Measurements from ENCODE around the gene NEU1. TPM values are rescaled to one million over a fixed set of nuclear protein-coding genes. Genes with fewer than 3 reads are reported as not detected.
"Not testable (repeated sequence)": the region's sequence is repeated elsewhere in the genome, so short reads cannot be mapped to it uniquely, and the experiment has no call there.

NEU1 gene
- total and polyA plus RNA-seq, 4 donors, result 53.2 to 82.5 (median 70.5) TPM

DNA sequence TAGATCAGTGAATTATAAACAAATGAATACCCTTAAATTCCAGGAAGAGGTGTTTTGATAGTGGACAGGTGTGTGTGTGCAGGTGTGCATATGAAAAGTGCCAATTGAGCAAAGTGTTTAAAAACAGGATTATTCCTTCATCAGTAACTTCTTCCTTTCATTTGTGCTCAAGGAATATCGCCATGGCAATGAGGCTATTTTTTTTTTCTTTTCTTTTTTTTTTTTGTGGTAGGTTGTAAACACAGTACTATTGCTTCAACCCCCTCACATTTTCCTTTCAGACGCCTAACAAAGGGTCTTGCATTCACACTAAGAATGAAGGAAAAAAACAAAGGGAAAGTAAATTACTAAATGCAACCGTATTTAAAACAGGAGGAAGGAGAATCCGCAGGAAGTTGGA is 37.1 kb downstream of the NEU1 start:
- Histone ChIP-seq H3K36me3 (ENCODE audit: control insufficient read depth in 4 of 4, insufficient read depth in 4 of 4, low read length in 4 of 4) (no peaks in the 10 kb centered on the region), H3K9me3 (ENCODE audit: control insufficient read depth in 4 of 4, insufficient read depth in 3 of 4, low read length in 3 of 4) (no peaks in the 10 kb centered on the region), H3K4me3 (no peak overlapping the region), H3K27me3 (ENCODE audit: control insufficient read depth in 3 of 3, insufficient read depth in 3 of 3, low read length in 2 of 3) (no peaks in the 10 kb centered on the region), H3K9ac (ENCODE audit: insufficient read depth in 1 of 2, low read length in 2 of 2) (no peak overlapping the region), H3K4me1 (ENCODE audit: control insufficient read depth in 5 of 5, insufficient read depth in 5 of 5, low read length in 5 of 5) (peaks cover 2 to 28% (median 9%) of the 10 kb centered on the region in 5 donors), H3K27ac (ENCODE audit: low read depth in 1 of 2, low read length in 1 of 2) (peak overlapping the region in 1 of 2 donors; percentile 76)
- WGBS, 2 donors, result 57 to 72% methylated on average over 4 of the region's 4 CpGs
- DNase-seq (no peak), ATAC-seq (ENCODE audit: insufficient read depth, low FRiP score) (no peak)
- TF ChIP-seq, protein P1, sequence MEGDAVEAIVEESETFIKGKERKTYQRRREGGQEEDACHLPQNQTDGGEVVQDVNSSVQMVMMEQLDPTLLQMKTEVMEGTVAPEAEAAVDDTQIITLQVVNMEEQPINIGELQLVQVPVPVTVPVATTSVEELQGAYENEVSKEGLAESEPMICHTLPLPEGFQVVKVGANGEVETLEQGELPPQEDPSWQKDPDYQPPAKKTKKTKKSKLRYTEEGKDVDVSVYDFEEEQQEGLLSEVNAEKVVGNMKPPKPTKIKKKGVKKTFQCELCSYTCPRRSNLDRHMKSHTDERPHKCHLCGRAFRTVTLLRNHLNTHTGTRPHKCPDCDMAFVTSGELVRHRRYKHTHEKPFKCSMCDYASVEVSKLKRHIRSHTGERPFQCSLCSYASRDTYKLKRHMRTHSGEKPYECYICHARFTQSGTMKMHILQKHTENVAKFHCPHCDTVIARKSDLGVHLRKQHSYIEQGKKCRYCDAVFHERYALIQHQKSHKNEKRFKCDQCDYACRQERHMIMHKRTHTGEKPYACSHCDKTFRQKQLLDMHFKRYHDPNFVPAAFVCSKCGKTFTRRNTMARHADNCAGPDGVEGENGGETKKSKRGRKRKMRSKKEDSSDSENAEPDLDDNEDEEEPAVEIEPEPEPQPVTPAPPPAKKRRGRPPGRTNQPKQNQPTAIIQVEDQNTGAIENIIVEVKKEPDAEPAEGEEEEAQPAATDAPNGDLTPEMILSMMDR (IDR thresholded peaks at IDR 0.05; ENCODE audit: control extremely low read depth, extremely low read depth), result no peak

DNA sequence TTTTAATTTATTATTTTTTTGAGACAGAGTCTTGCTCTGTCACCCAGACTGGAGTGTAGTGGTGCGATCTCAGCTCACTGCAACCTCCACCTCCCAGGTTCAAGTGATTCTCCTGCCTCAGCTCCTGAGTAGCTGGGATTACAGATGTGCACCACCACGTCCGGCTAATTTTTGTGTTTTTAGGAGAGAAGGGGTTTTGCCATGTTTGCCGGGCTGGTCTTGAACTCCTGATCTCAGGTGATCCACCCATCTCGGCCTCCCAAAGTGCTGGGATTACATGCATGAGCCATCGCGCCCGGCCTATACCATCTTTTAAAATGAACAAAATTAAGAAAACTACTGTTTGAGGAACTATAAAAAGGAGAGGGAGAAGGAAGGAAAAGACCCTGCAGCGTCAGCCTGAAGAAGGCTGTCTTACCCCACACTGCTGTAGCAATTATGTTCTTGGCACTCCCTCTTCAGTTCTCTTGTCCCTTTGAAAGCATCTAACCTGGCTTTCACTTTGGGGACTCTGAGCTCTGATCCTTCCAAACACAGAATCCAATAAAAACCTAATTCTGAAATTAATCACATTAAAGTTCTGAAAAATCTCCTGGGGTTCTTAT is 38.9 kb downstream of the NEU1 start:
- WGBS, 2 donors, result 61 to 77% methylated on average over 9 of the region's 9 CpGs
- H3K9ac ChIP-seq (ENCODE audit: insufficient read depth in 1 of 2, low read length in 2 of 2), result not testable (repeated sequence)

DNA sequence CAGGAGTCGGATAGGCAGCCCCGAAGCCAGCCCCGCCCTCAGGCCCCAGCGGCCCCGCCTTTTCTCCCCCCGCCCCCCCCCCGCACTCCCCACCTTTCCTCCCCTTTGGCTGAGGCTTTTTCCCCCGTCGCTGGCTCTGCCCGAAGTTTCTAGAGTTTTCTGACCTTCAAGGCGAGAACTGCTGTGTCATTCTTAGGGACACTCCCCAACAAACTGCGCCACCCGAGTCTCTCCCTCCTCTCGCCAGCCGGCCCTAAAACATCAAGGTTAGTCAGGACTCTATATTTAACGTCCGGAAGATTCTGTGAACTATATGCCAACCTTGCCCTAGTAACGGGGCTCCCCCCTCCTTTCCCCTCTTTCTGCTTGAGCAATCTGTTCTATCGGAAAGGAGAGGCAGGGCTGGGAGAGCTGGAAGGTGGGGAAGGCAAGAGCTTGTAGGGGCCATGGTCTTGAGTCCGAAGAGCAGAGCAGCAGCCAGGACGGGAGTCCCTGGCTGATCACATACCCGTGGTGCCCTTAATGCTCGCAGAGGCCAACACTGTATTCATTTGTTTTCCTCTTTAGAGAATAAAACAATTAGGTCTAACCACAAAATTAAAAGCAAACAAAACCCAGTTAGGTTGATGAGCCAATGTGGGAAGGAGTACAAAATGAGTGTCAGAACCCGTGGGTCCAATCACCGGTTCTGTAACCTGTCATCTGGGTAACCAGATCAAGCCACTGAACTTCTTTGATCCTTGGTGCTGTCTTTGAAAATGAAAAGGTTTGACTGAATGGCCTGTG is 40.4 kb downstream of the NEU1 start:
- Histone ChIP-seq H3K36me3 (ENCODE audit: control insufficient read depth in 4 of 4, insufficient read depth in 4 of 4, low read length in 4 of 4) (no peaks in the 10 kb centered on the region), H3K4me3 (peak overlapping the region; percentile 12), H3K4me1 (ENCODE audit: control insufficient read depth in 5 of 5, insufficient read depth in 5 of 5, low read length in 5 of 5) (peaks cover 6 to 34% (median 9%) of the 10 kb centered on the region in 5 donors), H3K9ac (ENCODE audit: insufficient read depth in 1 of 2, low read length in 2 of 2) (peak overlapping the region; percentile 60 to 94), H3K27me3 (ENCODE audit: control insufficient read depth in 3 of 3, insufficient read depth in 3 of 3, low read length in 2 of 3) (no peaks in the 10 kb centered on the region), H3K9me3 (ENCODE audit: control insufficient read depth in 4 of 4, insufficient read depth in 3 of 4, low read length in 3 of 4) (no peaks in the 10 kb centered on the region), H3K27ac (ENCODE audit: low read depth in 1 of 2, low read length in 1 of 2) (peak overlapping the region; percentile 92 to 98)
- ATAC-seq (ENCODE audit: insufficient read depth, low FRiP score) (peak; percentile 60), DNase-seq (peak; percentile 78 to 81 (median 81))
- TF ChIP-seq, protein P1 (IDR thresholded peaks at IDR 0.05; ENCODE audit: control extremely low read depth, extremely low read depth), result no peak
- WGBS, 2 donors, result 1 to 4% methylated on average over 22 to 25 of the region's 25 CpGs

More for the DNA sequence above, 38.9 kb downstream of the NEU1 start:
- not testable (repeated sequence) for DNase-seq; H3K9me3 ChIP-seq (ENCODE audit: control insufficient read depth in 4 of 4, insufficient read depth in 3 of 4, low read length in 3 of 4); H3K36me3 ChIP-seq (ENCODE audit: control insufficient read depth in 4 of 4, insufficient read depth in 4 of 4, low read length in 4 of 4); H3K27me3 ChIP-seq (ENCODE audit: control insufficient read depth in 3 of 3, insufficient read depth in 3 of 3, low read length in 2 of 3); ATAC-seq (ENCODE audit: insufficient read depth, low FRiP score); H3K4me3 ChIP-seq
- Histone ChIP-seq H3K27ac (ENCODE audit: low read depth in 1 of 2, low read length in 1 of 2) (peak overlapping the region in 1 of 2 donors; percentile 62), H3K4me1 (ENCODE audit: control insufficient read depth in 5 of 5, insufficient read depth in 5 of 5, low read length in 5 of 5) (peaks cover 5 to 28% (median 9%) of the 10 kb centered on the region in 5 donors)

DNA sequence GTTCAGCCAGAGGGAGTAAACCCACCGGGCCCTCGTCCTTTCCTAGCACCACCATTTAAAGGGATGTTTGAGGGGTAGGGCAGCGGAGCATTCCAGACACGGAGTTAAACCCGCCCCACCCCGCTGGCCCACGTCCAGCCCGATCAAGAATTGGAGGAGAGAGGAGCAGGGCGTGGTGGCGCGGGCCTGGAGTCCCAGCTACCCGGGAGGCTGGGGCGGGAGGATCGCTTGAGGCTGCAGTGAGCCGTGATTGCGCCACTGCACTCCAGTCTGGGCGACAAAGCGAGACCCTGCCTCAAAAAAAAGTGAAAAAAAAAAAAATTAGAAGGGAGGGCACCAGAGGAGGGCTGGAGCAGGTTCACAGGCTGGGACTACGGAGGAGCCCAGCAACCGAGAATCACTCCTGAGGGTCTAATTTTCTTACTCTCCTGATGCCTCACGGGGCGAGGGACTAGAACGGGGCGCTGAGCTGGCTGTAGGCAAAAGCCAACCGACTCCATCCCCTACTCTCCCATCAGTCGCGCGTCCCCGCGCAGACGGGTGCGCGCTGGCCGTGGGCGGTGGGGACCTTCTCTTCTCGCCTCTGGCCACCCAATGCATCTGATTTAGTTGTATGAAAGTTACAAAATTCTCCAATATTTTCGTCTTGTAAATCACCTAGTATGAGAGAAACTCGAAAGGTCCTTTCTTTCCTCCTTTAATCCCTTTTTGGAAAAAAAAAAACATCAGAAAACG is 41.2 kb downstream of the NEU1 start:
- Histone ChIP-seq H3K4me1 (ENCODE audit: control insufficient read depth in 5 of 5, insufficient read depth in 5 of 5, low read length in 5 of 5) (peaks cover 6 to 29% (median 9%) of the 10 kb centered on the region in 5 donors), H3K27ac (ENCODE audit: low read depth in 1 of 2, low read length in 1 of 2) (peak overlapping the region; percentile 67 to 88), H3K27me3 (ENCODE audit: control insufficient read depth in 3 of 3, insufficient read depth in 3 of 3, low read length in 2 of 3) (no peaks in the 10 kb centered on the region), H3K4me3 (peak overlapping the region; percentile 0), H3K36me3 (ENCODE audit: control insufficient read depth in 4 of 4, insufficient read depth in 4 of 4, low read length in 4 of 4) (no peaks in the 10 kb centered on the region), H3K9ac (ENCODE audit: insufficient read depth in 1 of 2, low read length in 2 of 2) (peak overlapping the region; percentile 40 to 65), H3K9me3 (ENCODE audit: control insufficient read depth in 4 of 4, insufficient read depth in 3 of 4, low read length in 3 of 4) (no peaks in the 10 kb centered on the region)
- TF ChIP-seq, protein P1 (IDR thresholded peaks at IDR 0.05; ENCODE audit: control extremely low read depth, extremely low read depth), result no peak
- DNase-seq, result peak; percentile 59 to 78 (median 75)
- peak; percentile 66 for ATAC-seq (ENCODE audit: insufficient read depth, low FRiP score)
- 4% methylated on average over 39 of the region's 39 CpGs for WGBS, 2 donors

DNA sequence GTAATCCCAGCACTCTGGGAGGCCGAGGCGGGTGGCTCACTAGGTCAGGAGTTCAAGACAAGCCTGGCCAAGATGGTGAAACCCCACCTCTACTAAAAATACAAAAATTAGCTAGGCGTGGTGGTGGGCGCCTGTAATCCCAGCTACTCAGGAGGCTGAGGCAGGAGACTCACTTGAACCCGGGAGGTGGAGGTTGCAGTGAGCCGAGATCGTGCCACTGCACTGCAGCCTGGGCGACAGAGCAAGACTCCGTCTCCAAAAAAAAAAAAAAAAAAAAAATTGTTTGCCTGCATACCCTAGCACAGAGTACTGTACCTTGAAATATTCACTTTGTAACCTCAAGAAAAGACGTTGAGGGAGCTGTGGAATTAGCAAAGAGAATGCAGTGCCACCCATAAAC is 42.2 kb downstream of the NEU1 start:
- Histone ChIP-seq H3K4me1 (ENCODE audit: control insufficient read depth in 5 of 5, insufficient read depth in 5 of 5, low read length in 5 of 5) (peaks cover under 1 to 18% (median 6%) of the 10 kb centered on the region in 5 donors), H3K27ac (ENCODE audit: low read depth in 1 of 2, low read length in 1 of 2) (peak overlapping the region in 1 of 2 donors; percentile 67)
- DNase-seq; H3K9ac ChIP-seq (ENCODE audit: insufficient read depth in 1 of 2, low read length in 2 of 2); H3K36me3 ChIP-seq (ENCODE audit: control insufficient read depth in 4 of 4, insufficient read depth in 4 of 4, low read length in 4 of 4); H3K9me3 ChIP-seq (ENCODE audit: control insufficient read depth in 4 of 4, insufficient read depth in 3 of 4, low read length in 3 of 4); H3K27me3 ChIP-seq (ENCODE audit: control insufficient read depth in 3 of 3, insufficient read depth in 3 of 3, low read length in 2 of 3); ATAC-seq (ENCODE audit: insufficient read depth, low FRiP score); H3K4me3 ChIP-seq: not testable (repeated sequence)
- 92 to 95% methylated on average over 9 to 10 of the region's 10 CpGs for WGBS, 2 donors
